ENCODE measurements around the gene CHTF18. TPM values are rescaled to one million over a fixed set of nuclear protein-coding genes. Genes with fewer than 3 reads are reported as not detected.

Gene CHTF18
- total and polyA plus RNA-seq, 2 experiments from 2014 or later = 9.7 to 18.1 TPM

GRCh38 chr16:800834-801511 lies 12.6 kb downstream of the CHTF18 start:
- H3K4me3 ChIP-seq = no peak overlapping the region
- WGBS (ENCODE audit: low lambda C conversion rate, missing lambda C conversion rate) = 36% methylated on average over 17 of the region's 17 CpGs
- no peaks in the 10 kb centered on the region for H3K9me2 ChIP-seq (replicated peaks; ENCODE audit: insufficient read depth)
- H3K9me3 ChIP-seq (ENCODE audit: low read depth) = no peaks in the 10 kb centered on the region
- H3K36me3 ChIP-seq (replicated peaks; ENCODE audit: insufficient read depth, low read depth) = no peaks in the 10 kb centered on the region
- peak overlapping the region; percentile 74 for H3K4me2 ChIP-seq
- TF ChIP-seq, protein P1, sequence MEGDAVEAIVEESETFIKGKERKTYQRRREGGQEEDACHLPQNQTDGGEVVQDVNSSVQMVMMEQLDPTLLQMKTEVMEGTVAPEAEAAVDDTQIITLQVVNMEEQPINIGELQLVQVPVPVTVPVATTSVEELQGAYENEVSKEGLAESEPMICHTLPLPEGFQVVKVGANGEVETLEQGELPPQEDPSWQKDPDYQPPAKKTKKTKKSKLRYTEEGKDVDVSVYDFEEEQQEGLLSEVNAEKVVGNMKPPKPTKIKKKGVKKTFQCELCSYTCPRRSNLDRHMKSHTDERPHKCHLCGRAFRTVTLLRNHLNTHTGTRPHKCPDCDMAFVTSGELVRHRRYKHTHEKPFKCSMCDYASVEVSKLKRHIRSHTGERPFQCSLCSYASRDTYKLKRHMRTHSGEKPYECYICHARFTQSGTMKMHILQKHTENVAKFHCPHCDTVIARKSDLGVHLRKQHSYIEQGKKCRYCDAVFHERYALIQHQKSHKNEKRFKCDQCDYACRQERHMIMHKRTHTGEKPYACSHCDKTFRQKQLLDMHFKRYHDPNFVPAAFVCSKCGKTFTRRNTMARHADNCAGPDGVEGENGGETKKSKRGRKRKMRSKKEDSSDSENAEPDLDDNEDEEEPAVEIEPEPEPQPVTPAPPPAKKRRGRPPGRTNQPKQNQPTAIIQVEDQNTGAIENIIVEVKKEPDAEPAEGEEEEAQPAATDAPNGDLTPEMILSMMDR (IDR thresholded peaks at IDR 0.05; ENCODE audit: poor library complexity) = no peak
- no peak for TF ChIP-seq EZH2 (IDR thresholded peaks at IDR 0.05; ENCODE audit: borderline replicate concordance)
- no peak for TF ChIP-seq EZH2phosphoT487 (IDR thresholded peaks at IDR 0.05; ENCODE audit: low read depth, severe bottlenecking, unreplicated experiment)
- no peaks in the 10 kb centered on the region for H4K20me1 ChIP-seq (ENCODE audit: insufficient read depth, poor library complexity, severe bottlenecking)
- H2AFZ ChIP-seq = no peak overlapping the region
- H3K4me1 ChIP-seq (ENCODE audit: insufficient read depth) = peaks cover 4% of the 10 kb centered on the region
- H3K27ac ChIP-seq = no peak overlapping the region
- DNase-seq (ENCODE audit: low spot score) = no peak
- H3K79me2 ChIP-seq = no peaks in the 10 kb centered on the region
- H3K27me3 ChIP-seq = peaks cover 50% of the 10 kb centered on the region

DNA sequence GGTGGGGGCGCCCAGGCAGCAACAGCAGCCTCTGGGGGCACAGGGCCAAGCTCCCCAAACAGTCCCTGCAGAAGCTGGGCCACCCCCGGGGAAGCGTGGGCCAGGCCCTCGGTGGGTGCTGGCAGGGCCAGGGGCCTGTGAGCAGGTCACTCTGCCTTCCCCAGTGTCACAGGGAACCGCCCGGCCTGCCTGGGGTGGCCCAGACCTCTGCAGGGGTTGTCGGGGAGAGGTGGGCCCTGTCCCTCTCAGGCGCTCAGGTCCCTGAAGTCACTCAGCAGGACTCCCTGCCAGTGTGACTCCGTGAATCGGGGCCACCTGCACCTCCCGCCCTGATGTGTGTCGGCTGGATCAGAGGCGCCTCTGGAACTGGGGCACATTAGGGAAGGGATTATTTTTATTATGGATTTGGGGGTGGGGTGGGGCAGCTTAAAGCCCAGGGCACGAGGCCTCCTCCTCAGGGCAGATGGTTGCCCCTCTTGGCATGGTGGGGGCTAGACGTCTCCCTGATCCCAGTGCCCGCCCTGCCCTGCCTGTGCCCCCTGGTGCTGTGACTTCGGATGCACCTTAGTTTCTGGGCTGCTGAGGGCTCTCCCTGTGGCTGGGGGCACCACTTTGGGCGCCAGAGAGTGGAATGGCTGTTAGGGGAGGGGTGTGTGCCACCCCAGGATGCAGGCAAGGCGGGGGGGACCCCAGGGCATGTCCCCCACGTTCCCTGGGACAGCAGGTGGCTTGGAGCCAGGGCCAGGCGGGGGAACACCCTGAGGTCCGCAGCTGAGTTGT lies 13.4 kb downstream of the CHTF18 start:
- H4K20me1 ChIP-seq (ENCODE audit: insufficient read depth, poor library complexity, severe bottlenecking) = no peaks in the 10 kb centered on the region
- no peak for TF ChIP-seq EZH2 (IDR thresholded peaks at IDR 0.05; ENCODE audit: borderline replicate concordance)
- TF ChIP-seq, protein P1 (IDR thresholded peaks at IDR 0.05; ENCODE audit: poor library complexity) = no peak
- no peak for TF ChIP-seq EZH2phosphoT487 (IDR thresholded peaks at IDR 0.05; ENCODE audit: low read depth, severe bottlenecking, unreplicated experiment)
- no peaks in the 10 kb centered on the region for H3K9me2 ChIP-seq (replicated peaks; ENCODE audit: insufficient read depth)
- H3K27me3 ChIP-seq = peaks cover 50% of the 10 kb centered on the region
- DNase-seq (ENCODE audit: low spot score) = no peak
- no peaks in the 10 kb centered on the region for H3K36me3 ChIP-seq (replicated peaks; ENCODE audit: insufficient read depth, low read depth)
- no peak overlapping the region for H3K27ac ChIP-seq
- H3K79me2 ChIP-seq = peaks cover 5% of the 10 kb centered on the region
- H2AFZ ChIP-seq = no peak overlapping the region
- no peak overlapping the region for H3K4me2 ChIP-seq
- WGBS (ENCODE audit: low lambda C conversion rate, missing lambda C conversion rate) = 69% methylated on average over 21 of the region's 22 CpGs
- H3K4me3 ChIP-seq = no peak overlapping the region
- peaks cover 4% of the 10 kb centered on the region for H3K4me1 ChIP-seq (ENCODE audit: insufficient read depth)
- H3K9me3 ChIP-seq (ENCODE audit: low read depth) = no peaks in the 10 kb centered on the region

- Histone ChIP-seq H3K9me2 (replicated peaks; ENCODE audit: insufficient read depth) (no peaks in the 10 kb centered on the region), H3K4me3 (no peak overlapping the region), H3K27ac (no peak overlapping the region), H2AFZ (no peak overlapping the region), H3K4me2 (no peak overlapping the region), H4K20me1 (ENCODE audit: insufficient read depth, poor library complexity, severe bottlenecking) (no peaks in the 10 kb centered on the region), H3K36me3 (replicated peaks; ENCODE audit: insufficient read depth, low read depth) (no peaks in the 10 kb centered on the region), H3K27me3 (peaks cover 50% of the 10 kb centered on the region), H3K79me2 (peaks cover 5% of the 10 kb centered on the region), H3K4me1 (ENCODE audit: insufficient read depth) (peaks cover 4% of the 10 kb centered on the region), H3K9me3 (ENCODE audit: low read depth) (no peaks in the 10 kb centered on the region)
- WGBS (ENCODE audit: low lambda C conversion rate, missing lambda C conversion rate) = 76% methylated on average over 7 of the region's 7 CpGs
- TF ChIP-seq EZH2phosphoT487 (IDR thresholded peaks at IDR 0.05; ENCODE audit: low read depth, severe bottlenecking, unreplicated experiment) (no peak), EZH2 (IDR thresholded peaks at IDR 0.05; ENCODE audit: borderline replicate concordance) (no peak)
- TF ChIP-seq, protein P1 (IDR thresholded peaks at IDR 0.05; ENCODE audit: poor library complexity) = no peak
- DNase-seq (ENCODE audit: low spot score) = no peak
Observed at GRCh38 chr16:802461-802860, 14.0 kb downstream of the CHTF18 start.
